Astrocyte of the spinal cord (primary cell): ENCODE measurements around the gene HEBP1.

Experiments
- DNase-seq: peaks from one replicate; pipeline ENCODE4 v3.0.0; 2011; ENCODE audit warnings: low read depth, low spot score
- H3K4me3 ChIP-seq: 2 replicates; pipeline ENCODE4 v1.5.1; 2011; ENCODE audit warnings: low read depth, mild to moderate bottlenecking, low read length, moderate library complexity
- in situ Hi-C: cut with HindIII; loops from 2 replicates; pipeline ENCODE4 v1.10.0; 2017; ENCODE audit warnings: low sequenced_read_pairs
- TF ChIP-seq, protein P1 (sequence below): IDR thresholded peaks from 2 replicates; pipeline ENCODE4 v1.5.1; 2012; ENCODE audit warnings: low read depth, mild to moderate bottlenecking, low read length, inconsistent platforms

HEBP1 gene

GRCh38 chr12:12976366-12976765 is 23.7 kb downstream of the HEBP1 start:
- in situ Hi-C loops = no loop called here
- TF ChIP-seq, protein P1, sequence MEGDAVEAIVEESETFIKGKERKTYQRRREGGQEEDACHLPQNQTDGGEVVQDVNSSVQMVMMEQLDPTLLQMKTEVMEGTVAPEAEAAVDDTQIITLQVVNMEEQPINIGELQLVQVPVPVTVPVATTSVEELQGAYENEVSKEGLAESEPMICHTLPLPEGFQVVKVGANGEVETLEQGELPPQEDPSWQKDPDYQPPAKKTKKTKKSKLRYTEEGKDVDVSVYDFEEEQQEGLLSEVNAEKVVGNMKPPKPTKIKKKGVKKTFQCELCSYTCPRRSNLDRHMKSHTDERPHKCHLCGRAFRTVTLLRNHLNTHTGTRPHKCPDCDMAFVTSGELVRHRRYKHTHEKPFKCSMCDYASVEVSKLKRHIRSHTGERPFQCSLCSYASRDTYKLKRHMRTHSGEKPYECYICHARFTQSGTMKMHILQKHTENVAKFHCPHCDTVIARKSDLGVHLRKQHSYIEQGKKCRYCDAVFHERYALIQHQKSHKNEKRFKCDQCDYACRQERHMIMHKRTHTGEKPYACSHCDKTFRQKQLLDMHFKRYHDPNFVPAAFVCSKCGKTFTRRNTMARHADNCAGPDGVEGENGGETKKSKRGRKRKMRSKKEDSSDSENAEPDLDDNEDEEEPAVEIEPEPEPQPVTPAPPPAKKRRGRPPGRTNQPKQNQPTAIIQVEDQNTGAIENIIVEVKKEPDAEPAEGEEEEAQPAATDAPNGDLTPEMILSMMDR = no peak
- H3K4me3 ChIP-seq = no peak overlapping the region
- DNase-seq = peak; percentile 92

- H3K4me3 ChIP-seq = no peak overlapping the region
- TF ChIP-seq, protein P1 = peak; percentile 73
- in situ Hi-C loops = no loop called here
- peak; percentile 62 for DNase-seq
Observed at GRCh38 chr12:12975322-12976077, 24.6 kb downstream of the HEBP1 start.

- TF ChIP-seq, protein P1 = no peak
- in situ Hi-C loops = no loop called here
- H3K4me3 ChIP-seq = no peak overlapping the region
- DNase-seq = no peak
Observed at GRCh38 chr12:12974211-12974610, 25.9 kb downstream of the HEBP1 start.

- TF ChIP-seq, protein P1 = no peak
- no peak overlapping the region for H3K4me3 ChIP-seq
- no peak for DNase-seq
- in situ Hi-C loops = no loop called here
Observed at GRCh38 chr12:12973019-12973418, 27.0 kb downstream of the HEBP1 start.

GRCh38 chr12:12965836-12966235 is 34.2 kb downstream of the HEBP1 start:
- H3K4me3 ChIP-seq = no peak overlapping the region
- in situ Hi-C loops = no loop called here
- TF ChIP-seq, protein P1 = no peak
- DNase-seq = no peak

DNA sequence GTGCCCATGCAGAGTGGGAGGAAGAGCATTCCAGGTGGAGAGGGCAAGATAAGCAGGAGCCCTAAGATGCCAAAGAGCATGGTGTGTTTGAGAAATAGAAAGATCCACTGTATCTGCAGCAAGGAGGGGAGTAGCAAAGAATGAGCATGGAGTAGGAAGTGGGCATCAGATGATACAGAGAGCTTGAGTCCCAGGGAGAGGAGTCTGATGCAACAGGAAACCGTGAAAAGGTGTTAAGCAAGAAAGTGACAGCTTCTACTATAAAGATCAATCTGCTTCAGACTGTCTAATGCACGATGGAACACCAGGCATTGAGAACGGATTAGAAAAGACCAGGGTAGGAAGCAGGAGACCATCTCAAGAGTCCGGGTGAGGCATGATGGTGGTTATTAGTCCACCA is 35.8 kb downstream of the HEBP1 start:
- in situ Hi-C loops = no loop called here
- TF ChIP-seq, protein P1 = no peak
- DNase-seq = no peak
- no peak overlapping the region for H3K4me3 ChIP-seq
